ENCODE results near the gene TRIM24. TPM values are rescaled to one million over a fixed set of nuclear protein-coding genes. Genes with fewer than 3 reads are reported as not detected.

The TRIM24 gene
- total and polyA plus RNA-seq, 2 donors from 2014 or later, result 7.6 to 16.8 TPM

DNA sequence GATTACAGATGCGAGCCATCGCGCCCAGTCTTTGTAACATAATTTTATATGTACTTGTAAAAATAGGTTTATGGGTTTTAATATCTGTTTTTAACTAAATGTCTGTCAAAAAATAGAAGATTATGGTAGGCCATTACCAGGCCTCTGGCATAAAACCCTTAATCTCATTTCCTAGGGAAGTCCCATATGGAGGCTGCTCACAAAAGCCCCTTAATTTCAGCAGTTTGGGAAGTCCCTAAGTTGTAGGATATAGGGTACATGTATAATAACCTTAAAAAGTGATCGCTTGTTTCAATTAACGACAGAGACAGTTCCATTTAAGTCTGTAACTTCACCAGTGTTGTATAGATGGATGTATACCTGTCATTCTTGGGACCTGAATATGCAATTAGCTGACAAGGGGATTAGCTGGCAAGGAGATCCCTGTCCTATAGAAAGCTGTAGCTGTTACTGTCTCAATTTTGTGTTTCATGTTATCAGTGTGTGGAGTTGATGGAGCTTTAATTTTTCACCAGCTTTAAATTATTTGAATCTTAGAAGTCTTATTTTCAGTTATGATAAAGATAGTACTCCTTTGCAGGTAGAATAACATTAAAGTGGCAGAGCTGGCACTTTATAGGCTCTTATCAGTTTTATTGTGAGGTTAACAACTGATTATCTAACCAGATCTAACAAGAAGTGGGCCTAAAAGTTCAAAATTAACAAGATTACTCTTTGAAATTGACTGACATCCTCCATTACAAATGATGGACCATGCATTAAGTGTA lies 10.5 kb downstream of the TRIM24 start:
- no peak for FAIRE-seq
- no peak overlapping the region for H3K4me3 ChIP-seq (ENCODE audit: low read length in 3 of 3)
- TF ChIP-seq, protein P1, sequence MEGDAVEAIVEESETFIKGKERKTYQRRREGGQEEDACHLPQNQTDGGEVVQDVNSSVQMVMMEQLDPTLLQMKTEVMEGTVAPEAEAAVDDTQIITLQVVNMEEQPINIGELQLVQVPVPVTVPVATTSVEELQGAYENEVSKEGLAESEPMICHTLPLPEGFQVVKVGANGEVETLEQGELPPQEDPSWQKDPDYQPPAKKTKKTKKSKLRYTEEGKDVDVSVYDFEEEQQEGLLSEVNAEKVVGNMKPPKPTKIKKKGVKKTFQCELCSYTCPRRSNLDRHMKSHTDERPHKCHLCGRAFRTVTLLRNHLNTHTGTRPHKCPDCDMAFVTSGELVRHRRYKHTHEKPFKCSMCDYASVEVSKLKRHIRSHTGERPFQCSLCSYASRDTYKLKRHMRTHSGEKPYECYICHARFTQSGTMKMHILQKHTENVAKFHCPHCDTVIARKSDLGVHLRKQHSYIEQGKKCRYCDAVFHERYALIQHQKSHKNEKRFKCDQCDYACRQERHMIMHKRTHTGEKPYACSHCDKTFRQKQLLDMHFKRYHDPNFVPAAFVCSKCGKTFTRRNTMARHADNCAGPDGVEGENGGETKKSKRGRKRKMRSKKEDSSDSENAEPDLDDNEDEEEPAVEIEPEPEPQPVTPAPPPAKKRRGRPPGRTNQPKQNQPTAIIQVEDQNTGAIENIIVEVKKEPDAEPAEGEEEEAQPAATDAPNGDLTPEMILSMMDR (IDR thresholded peaks at IDR 0.05; ENCODE audit: borderline replicate concordance, extremely low read depth, insufficient read depth), result no peak

DNA sequence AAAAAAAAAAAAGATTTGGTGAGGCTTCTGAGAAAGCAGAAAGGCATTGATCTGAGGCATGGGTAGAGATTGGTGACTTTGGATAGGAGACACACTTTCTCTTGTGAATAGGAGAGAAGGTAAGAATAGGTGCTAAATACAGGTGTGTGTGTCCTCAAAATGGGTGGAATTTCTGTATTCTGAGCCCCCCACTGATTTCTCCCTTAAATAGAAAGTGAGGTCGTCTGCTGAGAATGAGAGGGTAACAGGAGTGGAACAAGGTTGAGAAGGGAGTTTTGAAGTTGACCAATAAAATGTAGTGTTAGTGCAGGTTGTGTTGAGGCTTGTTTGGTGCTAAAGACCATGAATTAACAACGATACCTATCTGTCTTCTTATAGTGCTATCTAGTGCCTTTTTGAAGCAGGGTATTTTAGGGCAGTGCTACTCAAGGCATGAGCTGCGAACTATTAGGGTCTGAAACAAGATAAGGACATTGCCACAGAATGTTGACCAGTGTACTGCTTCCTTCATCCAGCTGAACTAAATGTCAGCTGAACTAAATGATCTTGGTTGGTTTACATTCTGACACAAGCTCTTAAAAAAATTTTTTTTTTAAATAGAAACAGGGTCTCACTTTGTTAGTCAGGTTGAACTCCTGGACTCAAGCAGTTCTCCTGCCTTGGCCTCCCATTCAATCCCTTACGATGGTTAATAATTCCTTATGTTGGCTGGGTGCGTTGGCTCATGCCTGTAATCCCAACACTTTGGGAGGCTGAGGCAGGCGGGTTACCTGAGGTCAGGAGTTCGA lies 12.4 kb downstream of the TRIM24 start:
- intact Hi-C loops (cut with DNase I), result no loop called here
- Histone ChIP-seq H3K27me3 (ENCODE audit: control insufficient read depth, insufficient read depth, low read length) (no peaks in the 10 kb centered on the region), H3K9ac (ENCODE audit: low read length in 3 of 3) (no peak overlapping the region), H3K36me3 (ENCODE audit: control insufficient read depth in 2 of 3, insufficient read depth in 3 of 3, low read length in 3 of 3) (no peaks in the 10 kb centered on the region), H3K4me1 (ENCODE audit: control insufficient read depth in 2 of 3, insufficient read depth in 2 of 3, low read depth in 1 of 3, low read length in 3 of 3) (peaks cover 0 to 3% (median 0%) of the 10 kb centered on the region in 3 donors), H3K27ac (ENCODE audit: low read depth in 2 of 2, low read length in 2 of 2) (no peak overlapping the region), H3K4me3 (ENCODE audit: low read length in 3 of 3) (no peak overlapping the region), H3K9me3 (ENCODE audit: control insufficient read depth in 2 of 3, insufficient read depth in 1 of 3, low read length in 3 of 3) (no peaks in the 10 kb centered on the region)
- FAIRE-seq (no peak), DNase-seq (no peak)
- TF ChIP-seq, protein P1 (IDR thresholded peaks at IDR 0.05; ENCODE audit: borderline replicate concordance, extremely low read depth, insufficient read depth), result no peak

More for the DNA sequence above, 10.5 kb downstream of the TRIM24 start:
- Histone ChIP-seq H3K27me3 (ENCODE audit: control insufficient read depth, insufficient read depth, low read length) (no peaks in the 10 kb centered on the region), H3K36me3 (ENCODE audit: control insufficient read depth in 2 of 3, insufficient read depth in 3 of 3, low read length in 3 of 3) (no peaks in the 10 kb centered on the region), H3K27ac (ENCODE audit: low read depth in 2 of 2, low read length in 2 of 2) (no peak overlapping the region), H3K9me3 (ENCODE audit: control insufficient read depth in 2 of 3, insufficient read depth in 1 of 3, low read length in 3 of 3) (no peaks in the 10 kb centered on the region), H3K9ac (ENCODE audit: low read length in 3 of 3) (no peak overlapping the region), H3K4me1 (ENCODE audit: control insufficient read depth in 2 of 3, insufficient read depth in 2 of 3, low read depth in 1 of 3, low read length in 3 of 3) (peaks cover 0 to 3% (median 0%) of the 10 kb centered on the region in 3 donors)
- intact Hi-C loops (cut with DNase I), result no loop called here
- no peak for DNase-seq

DNA sequence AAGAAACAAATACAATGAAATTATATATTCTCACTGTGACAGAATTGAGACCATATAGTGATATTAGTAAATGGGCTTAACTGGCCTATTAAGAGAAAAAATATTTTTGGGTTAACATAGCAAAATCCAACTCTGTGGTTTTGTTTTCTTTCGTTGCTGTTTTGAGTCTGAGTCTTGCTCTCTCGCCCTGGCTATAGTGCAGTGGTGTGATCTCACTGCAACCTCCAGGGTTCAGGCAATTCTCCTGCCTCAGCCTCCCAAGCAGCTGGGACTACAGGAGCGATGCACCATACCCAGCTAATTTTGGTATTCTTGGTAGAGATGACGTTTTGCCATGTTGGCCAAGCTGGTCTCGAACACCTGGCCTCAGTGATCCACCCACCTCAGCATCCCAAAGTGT lies 15.3 kb downstream of the TRIM24 start:
- intact Hi-C loops (cut with DNase I), result no loop called here
- H3K9me3 ChIP-seq (ENCODE audit: control insufficient read depth in 2 of 3, insufficient read depth in 1 of 3, low read length in 3 of 3), result no peaks in the 10 kb centered on the region
- H3K4me1 ChIP-seq (ENCODE audit: control insufficient read depth in 2 of 3, insufficient read depth in 2 of 3, low read depth in 1 of 3, low read length in 3 of 3), result no peaks in the 10 kb centered on the region
- no peak overlapping the region for H3K4me3 ChIP-seq (ENCODE audit: low read length in 3 of 3)
- no peak overlapping the region for H3K9ac ChIP-seq (ENCODE audit: low read length in 3 of 3)
- DNase-seq (no peak), FAIRE-seq (no peak)
- no peak overlapping the region for H3K27ac ChIP-seq (ENCODE audit: low read depth in 2 of 2, low read length in 2 of 2)
- TF ChIP-seq, protein P1 (IDR thresholded peaks at IDR 0.05; ENCODE audit: borderline replicate concordance, extremely low read depth, insufficient read depth), result no peak
- H3K36me3 ChIP-seq (ENCODE audit: control insufficient read depth in 2 of 3, insufficient read depth in 3 of 3, low read length in 3 of 3), result no peaks in the 10 kb centered on the region
- H3K27me3 ChIP-seq (ENCODE audit: control insufficient read depth, insufficient read depth, low read length), result no peaks in the 10 kb centered on the region

All from kidney (tissue), 14 donors.